Measurements from ENCODE around the gene PFDN1. TPM values are rescaled to one million over a fixed set of nuclear protein-coding genes. Genes with fewer than 3 reads are reported as not detected.

PFDN1 gene
- total RNA-seq, 1 donor from 2014 or later: 61.0 TPM

DNA sequence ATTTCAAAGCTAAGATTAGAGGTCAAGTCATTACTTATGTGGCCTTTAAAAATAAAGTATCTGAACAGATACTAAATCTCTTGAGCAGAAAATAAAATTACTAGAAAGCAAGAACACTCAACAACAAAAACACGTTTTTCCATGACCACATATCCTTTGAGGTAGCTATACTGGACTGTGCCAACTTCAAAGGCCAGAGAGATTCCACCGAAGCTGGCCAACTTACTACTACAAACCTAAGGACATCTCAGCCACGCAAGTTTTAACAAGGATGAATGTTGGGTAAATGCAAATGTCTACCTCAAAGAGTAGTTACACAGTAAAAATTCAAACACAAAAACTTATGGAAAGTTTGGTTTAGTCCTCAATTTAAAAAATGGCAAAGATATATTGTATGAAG lies 18.9 kb downstream of the PFDN1 start:
- Mint-ChIP-seq H3K4me3 (ENCODE audit: low read depth) (no peak overlapping the region), H3K27me3 (ENCODE audit: low read depth) (no peaks in the 10 kb centered on the region), H3K36me3 (ENCODE audit: low read depth) (no peaks in the 10 kb centered on the region), H3K9me3 (no peaks in the 10 kb centered on the region), H3K4me1 (ENCODE audit: low read depth) (peaks cover 11% of the 10 kb centered on the region), H3K27ac (no peak overlapping the region)
- intact Hi-C loops (cut with micrococcal nuclease): no loop called here
- DNase-seq (ENCODE audit: low spot score): no peak

DNA sequence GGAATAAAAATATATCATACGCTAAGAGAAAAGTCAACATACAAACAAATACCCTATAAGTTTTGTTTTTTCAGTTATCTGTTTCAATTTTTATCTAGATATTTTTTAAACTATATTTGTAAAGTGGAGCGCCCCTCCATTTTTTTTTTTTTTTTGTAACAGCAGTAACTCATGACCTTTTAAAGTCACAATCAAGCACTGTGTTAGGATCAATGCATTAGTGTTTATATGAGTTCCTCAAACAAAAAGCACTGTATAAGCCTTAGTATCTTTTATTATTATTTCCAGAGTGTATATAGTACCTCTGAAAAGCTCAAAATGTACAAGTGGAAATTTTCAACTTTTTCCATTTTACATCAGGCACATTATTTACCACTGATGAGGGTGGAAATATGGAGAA lies 20.6 kb downstream of the PFDN1 start:
- Mint-ChIP-seq H3K4me3 (ENCODE audit: low read depth) (no peak overlapping the region), H3K27me3 (ENCODE audit: low read depth) (no peaks in the 10 kb centered on the region), H3K4me1 (ENCODE audit: low read depth) (peaks cover 12% of the 10 kb centered on the region), H3K27ac (no peak overlapping the region), H3K9me3 (no peaks in the 10 kb centered on the region), H3K36me3 (ENCODE audit: low read depth) (peaks cover 11% of the 10 kb centered on the region)
- intact Hi-C loops (cut with micrococcal nuclease): no loop called here
- DNase-seq (ENCODE audit: low spot score): no peak

GRCh38 chr5:140275837-140276236 lies 27.1 kb downstream of the PFDN1 start:
- intact Hi-C loops (cut with micrococcal nuclease): no loop called here

GRCh38 chr5:140273401-140273877 lies 29.5 kb downstream of the PFDN1 start:
- intact Hi-C loops (cut with micrococcal nuclease): no loop called here
- no peak overlapping the region for H3K4me3 Mint-ChIP-seq (ENCODE audit: low read depth)
- no peak for DNase-seq (ENCODE audit: low spot score)
- no peaks in the 10 kb centered on the region for H3K27me3 Mint-ChIP-seq (ENCODE audit: low read depth)
- H3K27ac Mint-ChIP-seq: no peak overlapping the region
- H3K4me1 Mint-ChIP-seq (ENCODE audit: low read depth): peaks cover 19% of the 10 kb centered on the region
- H3K36me3 Mint-ChIP-seq (ENCODE audit: low read depth): peaks cover 22% of the 10 kb centered on the region
- no peaks in the 10 kb centered on the region for H3K9me3 Mint-ChIP-seq

More at GRCh38 chr5:140275837-140276236, 27.1 kb downstream of the PFDN1 start:
- H3K27me3 Mint-ChIP-seq (ENCODE audit: low read depth): no peaks in the 10 kb centered on the region
- DNase-seq (ENCODE audit: low spot score): no peak
- no peaks in the 10 kb centered on the region for H3K9me3 Mint-ChIP-seq
- peaks cover 22% of the 10 kb centered on the region for H3K4me1 Mint-ChIP-seq (ENCODE audit: low read depth)
- H3K27ac Mint-ChIP-seq: no peak overlapping the region
- H3K36me3 Mint-ChIP-seq (ENCODE audit: low read depth): peaks cover 23% of the 10 kb centered on the region
- no peak overlapping the region for H3K4me3 Mint-ChIP-seq (ENCODE audit: low read depth)

DNA sequence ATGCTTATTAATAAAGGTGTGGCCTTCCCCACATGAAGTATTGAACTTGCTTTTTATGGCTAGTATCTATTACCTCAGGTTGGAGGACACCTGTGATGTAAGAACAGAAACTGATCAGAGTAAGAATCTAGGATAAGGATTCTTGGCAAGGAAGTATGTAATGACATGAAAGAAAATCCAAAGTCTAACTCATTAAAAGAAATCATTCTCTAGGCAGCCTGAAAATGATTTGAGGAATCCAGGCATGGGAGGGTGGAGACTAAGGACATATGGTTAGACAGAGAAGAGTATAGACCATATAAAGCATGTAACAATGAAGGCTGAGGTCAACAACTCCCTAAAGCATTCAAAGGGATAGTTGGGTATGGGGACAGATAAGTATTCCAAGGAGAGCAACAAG lies 32.9 kb downstream of the PFDN1 start:
- Mint-ChIP-seq H3K4me1 (ENCODE audit: low read depth) (peaks cover 42% of the 10 kb centered on the region), H3K4me3 (ENCODE audit: low read depth) (no peak overlapping the region), H3K36me3 (ENCODE audit: low read depth) (peaks cover 6% of the 10 kb centered on the region), H3K27ac (no peak overlapping the region), H3K9me3 (no peaks in the 10 kb centered on the region), H3K27me3 (ENCODE audit: low read depth) (no peaks in the 10 kb centered on the region)
- DNase-seq (ENCODE audit: low spot score): no peak
- intact Hi-C loops (cut with micrococcal nuclease): no loop called here

DNA sequence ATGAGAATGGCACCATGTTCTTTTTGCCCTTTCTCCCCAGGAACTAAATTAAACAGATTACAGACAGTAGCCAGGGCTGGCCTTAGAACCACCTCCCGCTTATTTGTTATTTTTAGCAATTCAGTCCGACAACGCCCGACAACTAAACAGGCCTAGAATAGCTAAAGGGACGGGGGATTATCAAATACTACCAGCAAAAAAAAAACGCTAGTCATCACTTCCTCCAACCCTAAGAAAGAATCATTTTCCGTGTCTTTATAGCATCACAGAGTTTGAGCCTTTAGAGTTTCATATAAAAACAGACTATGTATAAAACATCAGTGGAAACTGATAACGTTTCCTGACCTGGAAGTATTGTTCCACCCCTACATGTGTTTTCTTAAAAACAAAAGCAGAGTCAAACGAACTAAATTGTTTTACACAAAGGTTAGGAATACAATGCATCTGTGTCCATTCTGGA lies 35.3 kb downstream of the PFDN1 start:
- Mint-ChIP-seq H3K4me1 (ENCODE audit: low read depth) (peaks cover 38% of the 10 kb centered on the region), H3K4me3 (ENCODE audit: low read depth) (no peak overlapping the region), H3K27ac (no peak overlapping the region), H3K9me3 (no peaks in the 10 kb centered on the region), H3K27me3 (ENCODE audit: low read depth) (no peaks in the 10 kb centered on the region), H3K36me3 (ENCODE audit: low read depth) (peaks cover 9% of the 10 kb centered on the region)
- DNase-seq (ENCODE audit: low spot score): no peak
- intact Hi-C loops (cut with micrococcal nuclease): no loop called here

GRCh38 chr5:140267201-140267540 lies 35.7 kb downstream of the PFDN1 start:
- no peak overlapping the region for H3K4me3 Mint-ChIP-seq (ENCODE audit: low read depth)
- no peaks in the 10 kb centered on the region for H3K27me3 Mint-ChIP-seq (ENCODE audit: low read depth)
- intact Hi-C loops (cut with micrococcal nuclease): no loop called here
- H3K27ac Mint-ChIP-seq: peak overlapping the region; percentile 52
- H3K36me3 Mint-ChIP-seq (ENCODE audit: low read depth): peaks cover 12% of the 10 kb centered on the region
- peaks cover 38% of the 10 kb centered on the region for H3K4me1 Mint-ChIP-seq (ENCODE audit: low read depth)
- DNase-seq (ENCODE audit: low spot score): no peak
- H3K9me3 Mint-ChIP-seq: no peaks in the 10 kb centered on the region

DNA sequence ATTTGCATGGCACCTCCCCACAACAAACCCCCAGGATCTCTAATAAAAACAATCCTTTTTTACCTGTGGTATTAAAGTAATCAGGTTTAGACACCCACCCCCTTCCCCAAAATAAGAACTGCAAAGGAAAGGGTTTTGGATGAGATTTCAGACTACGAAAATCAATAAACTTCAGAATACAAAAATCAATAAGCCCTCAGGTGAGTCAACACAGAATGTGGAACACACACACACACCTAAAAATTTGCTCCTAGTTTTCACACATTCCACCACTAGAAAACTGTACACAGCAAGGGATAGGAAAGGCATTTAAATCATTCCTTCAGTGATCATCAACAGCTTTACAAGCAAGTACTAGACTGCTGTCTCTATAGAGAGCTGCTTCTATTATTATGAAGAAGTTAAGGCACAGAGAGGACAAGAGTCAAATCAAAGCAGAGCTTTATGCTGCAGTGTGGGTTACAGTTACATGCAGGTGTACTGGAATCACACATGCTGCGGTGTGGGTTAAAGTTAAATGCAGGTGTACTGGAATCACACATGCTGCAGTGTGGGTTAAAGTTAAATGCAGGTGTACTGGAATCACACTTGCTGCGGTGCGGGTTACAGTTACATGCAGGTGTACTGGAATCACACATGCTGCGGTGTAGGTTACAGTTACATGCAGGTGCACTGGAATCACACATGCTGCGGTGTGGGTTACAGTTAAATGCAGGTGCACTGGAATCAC lies 36.3 kb downstream of the PFDN1 start:
- peaks cover 14% of the 10 kb centered on the region for H3K36me3 Mint-ChIP-seq (ENCODE audit: low read depth)
- H3K4me1 Mint-ChIP-seq (ENCODE audit: low read depth): peaks cover 41% of the 10 kb centered on the region
- H3K9me3 Mint-ChIP-seq: no peaks in the 10 kb centered on the region
- no peak for DNase-seq (ENCODE audit: low spot score)
- H3K4me3 Mint-ChIP-seq (ENCODE audit: low read depth): no peak overlapping the region
- no peaks in the 10 kb centered on the region for H3K27me3 Mint-ChIP-seq (ENCODE audit: low read depth)
- intact Hi-C loops (cut with micrococcal nuclease): no loop called here
- H3K27ac Mint-ChIP-seq: no peak overlapping the region

DNA sequence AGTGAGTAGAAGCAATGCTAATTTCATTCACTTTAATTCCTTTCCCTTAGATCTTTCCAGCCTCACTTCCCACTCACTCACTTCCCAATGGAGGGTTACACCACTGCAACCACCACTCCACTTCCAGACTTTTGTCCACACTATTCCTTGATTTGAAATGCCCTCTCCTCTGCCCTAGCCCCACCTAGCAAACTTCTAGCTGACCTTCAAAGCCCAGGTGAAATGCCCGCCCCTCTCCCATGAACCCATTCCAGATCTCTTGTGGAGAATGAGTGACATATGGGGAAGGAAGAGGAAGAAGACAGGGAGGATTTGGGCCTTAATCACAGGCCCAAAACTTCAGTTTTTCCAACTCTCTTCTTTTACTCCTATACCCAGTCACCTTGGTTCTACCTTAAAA lies 37.1 kb downstream of the PFDN1 start:
- Mint-ChIP-seq H3K4me3 (ENCODE audit: low read depth) (no peak overlapping the region), H3K36me3 (ENCODE audit: low read depth) (peaks cover 16% of the 10 kb centered on the region), H3K27ac (peak overlapping the region; percentile 47), H3K4me1 (ENCODE audit: low read depth) (peaks cover 42% of the 10 kb centered on the region), H3K27me3 (ENCODE audit: low read depth) (no peaks in the 10 kb centered on the region), H3K9me3 (no peaks in the 10 kb centered on the region)
- intact Hi-C loops (cut with micrococcal nuclease): loop anchor here (1.0 kb wide), 1 partner anchor 15 kb away; no protein-coding TSS in a partner anchor
- DNase-seq (ENCODE audit: low spot score): no peak

GRCh38 chr5:140262839-140263238 lies 40.1 kb downstream of the PFDN1 start:
- peaks cover 31% of the 10 kb centered on the region for H3K36me3 Mint-ChIP-seq (ENCODE audit: low read depth)
- H3K27me3 Mint-ChIP-seq (ENCODE audit: low read depth): no peaks in the 10 kb centered on the region
- no peaks in the 10 kb centered on the region for H3K9me3 Mint-ChIP-seq
- intact Hi-C loops (cut with micrococcal nuclease): no loop called here
- no peak overlapping the region for H3K4me3 Mint-ChIP-seq (ENCODE audit: low read depth)
- DNase-seq (ENCODE audit: low spot score): no peak
- no peak overlapping the region for H3K27ac Mint-ChIP-seq
- H3K4me1 Mint-ChIP-seq (ENCODE audit: low read depth): peaks cover 51% of the 10 kb centered on the region

DNA sequence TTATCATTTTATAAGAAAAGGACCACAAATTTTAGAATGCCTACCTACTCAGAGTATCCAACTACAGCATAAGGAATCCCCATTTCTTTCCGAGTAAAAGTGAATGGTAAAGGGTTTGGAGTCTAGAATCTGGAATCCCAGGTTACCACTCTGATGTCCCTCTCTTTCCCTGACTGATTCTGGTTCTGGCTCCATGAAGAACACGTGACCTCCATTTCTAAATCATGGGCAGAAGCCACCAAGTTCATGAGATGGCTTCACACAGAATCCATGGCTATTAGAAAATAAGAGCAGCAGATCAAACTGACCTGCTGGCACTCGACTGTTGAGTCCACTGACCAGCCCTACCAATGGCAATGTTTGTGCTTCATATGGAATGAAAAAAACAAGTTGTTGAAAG lies 40.7 kb downstream of the PFDN1 start:
- H3K36me3 Mint-ChIP-seq (ENCODE audit: low read depth): peaks cover 32% of the 10 kb centered on the region
- peaks cover 48% of the 10 kb centered on the region for H3K4me1 Mint-ChIP-seq (ENCODE audit: low read depth)
- no peaks in the 10 kb centered on the region for H3K9me3 Mint-ChIP-seq

DNA sequence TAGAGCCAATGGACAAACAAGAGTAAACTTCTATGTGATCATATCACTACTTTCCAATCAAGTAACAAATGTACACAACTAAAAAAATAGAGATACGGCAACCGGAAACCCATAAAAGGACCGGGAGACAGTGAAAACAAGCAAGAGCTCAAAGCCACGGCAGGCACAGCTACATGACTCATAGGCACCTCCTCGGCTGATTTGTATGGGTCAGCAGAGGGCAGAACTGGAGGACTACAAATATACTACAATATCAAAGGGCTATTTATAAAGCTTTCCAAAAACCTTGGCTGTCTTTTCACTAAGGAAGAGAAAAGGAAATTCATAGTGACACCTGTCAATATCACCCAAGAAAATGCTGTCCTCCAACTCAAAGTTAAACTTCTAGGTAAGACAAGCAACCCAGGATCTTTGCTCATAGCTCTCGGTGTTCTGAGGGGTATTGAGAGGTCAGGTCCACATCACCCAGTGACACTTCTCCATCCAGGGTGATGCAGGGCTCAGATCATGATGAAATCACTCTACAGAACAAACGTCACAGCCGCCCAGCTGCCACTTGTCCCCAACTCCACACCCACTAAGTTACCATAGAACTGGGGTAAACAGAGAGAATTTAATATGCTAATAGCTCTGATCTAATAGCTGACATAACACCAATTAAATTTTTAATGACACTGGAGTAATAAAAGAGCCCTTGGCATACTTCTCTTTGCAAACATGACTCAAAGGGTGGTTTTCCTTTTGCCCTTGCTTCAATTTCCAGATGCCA lies 41.3 kb downstream of the PFDN1 start:
- peaks cover 42% of the 10 kb centered on the region for H3K4me1 Mint-ChIP-seq (ENCODE audit: low read depth)
- H3K9me3 Mint-ChIP-seq: no peaks in the 10 kb centered on the region
- H3K4me3 Mint-ChIP-seq (ENCODE audit: low read depth): no peak overlapping the region
- DNase-seq (ENCODE audit: low spot score): no peak
- no peak overlapping the region for H3K27ac Mint-ChIP-seq
- H3K27me3 Mint-ChIP-seq (ENCODE audit: low read depth): no peaks in the 10 kb centered on the region
- intact Hi-C loops (cut with micrococcal nuclease): no loop called here
- peaks cover 32% of the 10 kb centered on the region for H3K36me3 Mint-ChIP-seq (ENCODE audit: low read depth)

More for the DNA sequence above, 40.7 kb downstream of the PFDN1 start:
- H3K4me3 Mint-ChIP-seq (ENCODE audit: low read depth): no peak overlapping the region
- no peak for DNase-seq (ENCODE audit: low spot score)
- no peak overlapping the region for H3K27ac Mint-ChIP-seq
- intact Hi-C loops (cut with micrococcal nuclease): no loop called here
- H3K27me3 Mint-ChIP-seq (ENCODE audit: low read depth): no peaks in the 10 kb centered on the region

- no peak for DNase-seq (ENCODE audit: low spot score)
- intact Hi-C loops (cut with micrococcal nuclease): no loop called here
- Mint-ChIP-seq H3K27ac (no peak overlapping the region), H3K4me1 (ENCODE audit: low read depth) (peaks cover 28% of the 10 kb centered on the region), H3K27me3 (ENCODE audit: low read depth) (no peaks in the 10 kb centered on the region), H3K9me3 (no peaks in the 10 kb centered on the region), H3K36me3 (ENCODE audit: low read depth) (peaks cover 32% of the 10 kb centered on the region), H3K4me3 (ENCODE audit: low read depth) (no peak overlapping the region)
These were observed 42.7 kb downstream of the PFDN1 start for GRCh38 chr5:140260089-140260656.

Measured in activated T-helper 2 cell treated with anti-CD3 and anti-CD28 coated beads, Interferon-gamma antibody, Interleukin-2, Interleukin-4, amounts not matched to agents 10 μg/mL and 5 μg/mL and 100 μg/mL, durations not matched to agents 14 hours and 24 hours and 36 hours (primary cell).